Pancreas (tissue), 10 donors: Measurements from ENCODE around the gene TUBGCP6. TPM values are rescaled to one million over a fixed set of nuclear protein-coding genes. Genes with fewer than 3 reads are reported as not detected.

Experiments used
- ATAC-seq, 4 donors: fragments of 200-7000 bp; cut with Tn5 transposase; one replicate each; pipeline versions ENCODE4 v1.8.0 to v1.9.1; 2020; ENCODE audit warnings: mild to moderate bottlenecking in 4 of 4, moderate library complexity in 4 of 4
- DNase-seq, 6 donors: peaks; one replicate each; pipeline ENCODE4 v3.0.0-alpha.2; 2020
- FAIRE-seq: peaks from 2 replicates; lab custom pipeline; 2012; peaks lifted over from hg19 to GRCh38; lab: Jason Lieb, UNC
- H3K27ac ChIP-seq, 4 donors: fragments of 200-600 bp; sonication (generic); 1 replicate in 3 of 4; 2 replicates in 1 of 4; pipeline versions ENCODE4 v1.5.0 to v1.8.0; 2020
- H3K27me3 ChIP-seq, 4 donors: fragments of 200-600 bp; one replicate each; pipeline ENCODE4 v1.8.0; 2021
- H3K36me3 ChIP-seq, 3 donors: fragments of 200-600 bp; sonication (generic) in 1 of 3; one replicate each; pipeline versions ENCODE4 v1.5.0 to v1.8.0; 2020 to 2021
- H3K4me1 ChIP-seq, 3 donors: fragments of 200-600 bp; one replicate each; pipeline ENCODE4 v1.8.0; 2021
- H3K4me3 ChIP-seq, 4 donors: fragments of 200-600 bp; sonication (generic) in 2 of 4; one replicate each; pipeline versions ENCODE4 v1.5.0 to v1.8.0; 2020 to 2021
- H3K9me3 ChIP-seq, 4 donors: fragments of 200-600 bp; one replicate each; pipeline ENCODE4 v1.8.0; 2021
- WGBS, 2 donors: extraction: QIAGEN DNeasy Blood & Tissue Kit; methylation state at CpG; one replicate each; pipeline ENCODE4 v1.1.7; 2013; 5-methylcytosine and 5-hydroxymethylcytosine counted together
- intact Hi-C, 3 donors: fragments of 100-400 bp; cut with DNase I; formaldehyde crosslinking; loops; one replicate each; pipeline versions ENCODE4 v1.11.1 to v1.14.2; 2022
- polyA plus RNA-seq, 2 donors: library from polyadenylated mRNA; stranded (reverse); fragments of 200-250 nt; gene quantifications; one replicate each; pipeline ENCODE4 v1.2.3, GENCODE V29; 2013
- total RNA-seq, 6 donors: library from RNA; stranded (reverse); fragmentation: NEBNext Ultra II Directional in 4 of 6; extraction: Animal tissue kit (Norgen Biotek cat#: 25700) in 4 of 6; gene quantifications; one replicate each; pipeline versions ENCODE4 v1.2.1 to v1.2.4, GENCODE V29; 2021 to 2023
- TF ChIP-seq, protein P1 (sequence below), 4 donors: fragments of 200-600 bp; sonication (generic) in 3 of 4; IDR thresholded peaks; one replicate each; pipeline versions ENCODE4 v1.5.0 to v1.8.0; 2021; ENCODE audit warnings: antibody characterized with exemption in 4 of 4
- donor health status: healthy with polysubstance abuse.
- donor health status: DM: no; HTN: no; CAD: no; lungs with moderate emphysema.
- donor health status: DM: no; HTN: no; CAD: no.
- donor health status: control.
- donor health status: control.
- donor health status: Bipolar disorder and iron deficiency.
- donor health status: DM: yes; HTN: yes; CAD: no.
- donor health status: DM: no; HTN: no; CAD: no.
- donor health status: DM: no; HTN: no; CAD: no.
- donor health status: DM: yes; HTN: yes; CAD: no.

Gene TUBGCP6
- total and polyA plus RNA-seq, 8 donors = 19.2 to 139 (median 29.8) TPM

GRCh38 chr22:50185375-50186087, 59.3 kb downstream of the TUBGCP6 start, which contains the start of gene TRABD:
Gene TRABD, plus strand, starts transcription at chr22:50185913. Its CDS starts 7,148 bp downstream, at chr22:50193061.
- FAIRE-seq = no peak
- peak within 1 kb of the TSS; percentile 60 to 83 (median 72) for H3K4me3 ChIP-seq
- ATAC-seq = peak; percentile 64 to 83 (median 69)
- intact Hi-C loops = no loop called here
- WGBS, 2 donors = 2% methylated on average over 50 to 78 of the region's 90 CpGs
- H3K4me1 ChIP-seq = peaks cover 31 to 38% (median 35%) of the 10 kb centered on the region in 3 donors
- TF ChIP-seq, protein P1, sequence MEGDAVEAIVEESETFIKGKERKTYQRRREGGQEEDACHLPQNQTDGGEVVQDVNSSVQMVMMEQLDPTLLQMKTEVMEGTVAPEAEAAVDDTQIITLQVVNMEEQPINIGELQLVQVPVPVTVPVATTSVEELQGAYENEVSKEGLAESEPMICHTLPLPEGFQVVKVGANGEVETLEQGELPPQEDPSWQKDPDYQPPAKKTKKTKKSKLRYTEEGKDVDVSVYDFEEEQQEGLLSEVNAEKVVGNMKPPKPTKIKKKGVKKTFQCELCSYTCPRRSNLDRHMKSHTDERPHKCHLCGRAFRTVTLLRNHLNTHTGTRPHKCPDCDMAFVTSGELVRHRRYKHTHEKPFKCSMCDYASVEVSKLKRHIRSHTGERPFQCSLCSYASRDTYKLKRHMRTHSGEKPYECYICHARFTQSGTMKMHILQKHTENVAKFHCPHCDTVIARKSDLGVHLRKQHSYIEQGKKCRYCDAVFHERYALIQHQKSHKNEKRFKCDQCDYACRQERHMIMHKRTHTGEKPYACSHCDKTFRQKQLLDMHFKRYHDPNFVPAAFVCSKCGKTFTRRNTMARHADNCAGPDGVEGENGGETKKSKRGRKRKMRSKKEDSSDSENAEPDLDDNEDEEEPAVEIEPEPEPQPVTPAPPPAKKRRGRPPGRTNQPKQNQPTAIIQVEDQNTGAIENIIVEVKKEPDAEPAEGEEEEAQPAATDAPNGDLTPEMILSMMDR (IDR thresholded peaks at IDR 0.05) = no peak
- H3K36me3 ChIP-seq = no peaks in the 10 kb centered on the region
- no peaks in the 10 kb centered on the region for H3K9me3 ChIP-seq
- peak within 1 kb of the TSS; percentile 37 to 71 (median 57) for H3K27ac ChIP-seq
- DNase-seq = peak; percentile 87 to 96 (median 92)
- no peaks in the 10 kb centered on the region for H3K27me3 ChIP-seq

- intact Hi-C loops = no loop called here
- TF ChIP-seq, protein P1 (IDR thresholded peaks at IDR 0.05) = no peak
- ATAC-seq = no peak
- peak in 4 of 6 donors; percentile 28 to 85 (median 67) for DNase-seq
- H3K36me3 ChIP-seq = no peaks in the 10 kb centered on the region
- 53 to 54% methylated on average over 32 to 63 of the region's 63 CpGs for WGBS, 2 donors
- H3K9me3 ChIP-seq = no peaks in the 10 kb centered on the region
- peak overlapping the region in 1 of 4 donors; percentile 7 for H3K27ac ChIP-seq
- peaks cover 30 to 37% (median 30%) of the 10 kb centered on the region in 3 donors for H3K4me1 ChIP-seq
- H3K4me3 ChIP-seq = peak overlapping the region in 2 of 4 donors; percentile 80 to 83
- H3K27me3 ChIP-seq = no peaks in the 10 kb centered on the region
- no peak for FAIRE-seq
Observed at GRCh38 chr22:50184902-50185374, 59.9 kb downstream of the TUBGCP6 start.

- TF ChIP-seq, protein P1 (IDR thresholded peaks at IDR 0.05) = no peak
- WGBS, 2 donors = 74% methylated on average over 24 to 32 of the region's 32 CpGs
- Histone ChIP-seq H3K4me1 (peaks cover 23 to 30% (median 23%) of the 10 kb centered on the region in 3 donors), H3K4me3 (peak overlapping the region in 1 of 4 donors; percentile 80), H3K36me3 (no peaks in the 10 kb centered on the region), H3K27ac (peak overlapping the region; percentile 43 to 68 (median 61)), H3K9me3 (no peaks in the 10 kb centered on the region), H3K27me3 (no peaks in the 10 kb centered on the region)
- intact Hi-C loops = no loop called here
- FAIRE-seq = no peak
- DNase-seq = peak; percentile 64 to 90 (median 78)
- peak; percentile 14 to 48 (median 34) for ATAC-seq
Observed at GRCh38 chr22:50184004-50184901, 60.6 kb downstream of the TUBGCP6 start.

GRCh38 chr22:50183141-50183971, 61.5 kb downstream of the TUBGCP6 start:
- H3K36me3 ChIP-seq = no peaks in the 10 kb centered on the region
- peaks cover 16 to 24% (median 20%) of the 10 kb centered on the region in 3 donors for H3K4me1 ChIP-seq
- TF ChIP-seq, protein P1 (IDR thresholded peaks at IDR 0.05) = no peak
- H3K27me3 ChIP-seq = no peaks in the 10 kb centered on the region
- H3K27ac ChIP-seq = peak overlapping the region; percentile 43 to 68 (median 61)
- FAIRE-seq (no peak), ATAC-seq (no peak), DNase-seq (peak in 5 of 6 donors; percentile 34 to 79 (median 48))
- 65 to 68% methylated on average over 19 of the region's 19 CpGs for WGBS, 2 donors
- H3K9me3 ChIP-seq = no peaks in the 10 kb centered on the region
- intact Hi-C loops = no loop called here
- H3K4me3 ChIP-seq = no peak overlapping the region
